ENCODE results near the gene ACKR3.

The ACKR3 gene

GRCh38 chr2:236622201-236622600, 52.6 kb downstream of the ACKR3 start:
- Histone ChIP-seq H3K4me1 (ENCODE audit: control insufficient read depth, insufficient read depth, low read length) (no peaks in the 10 kb centered on the region), H3K36me3 (ENCODE audit: control insufficient read depth, insufficient read depth, low read length) (no peaks in the 10 kb centered on the region), H3K9me3 (ENCODE audit: control insufficient read depth, low read length) (no peaks in the 10 kb centered on the region), H3K27me3 (ENCODE audit: control insufficient read depth, insufficient read depth, low read length) (peaks cover 12% of the 10 kb centered on the region), H3K9ac (ENCODE audit: low read length) (no peak overlapping the region), H3K4me3 (ENCODE audit: low read length) (no peak overlapping the region)

- Histone ChIP-seq H3K36me3 (ENCODE audit: control insufficient read depth, insufficient read depth, low read length) (no peaks in the 10 kb centered on the region), H3K4me3 (ENCODE audit: low read length) (no peak overlapping the region), H3K9me3 (ENCODE audit: control insufficient read depth, low read length) (no peaks in the 10 kb centered on the region), H3K27me3 (ENCODE audit: control insufficient read depth, insufficient read depth, low read length) (peaks cover 12% of the 10 kb centered on the region), H3K9ac (ENCODE audit: low read length) (no peak overlapping the region), H3K4me1 (ENCODE audit: control insufficient read depth, insufficient read depth, low read length) (no peaks in the 10 kb centered on the region)
Observed at GRCh38 chr2:236622660-236623059, 53.0 kb downstream of the ACKR3 start.

- Histone ChIP-seq H3K36me3 (ENCODE audit: control insufficient read depth, insufficient read depth, low read length) (no peaks in the 10 kb centered on the region), H3K4me1 (ENCODE audit: control insufficient read depth, insufficient read depth, low read length) (no peaks in the 10 kb centered on the region), H3K9me3 (ENCODE audit: control insufficient read depth, low read length) (no peaks in the 10 kb centered on the region), H3K9ac (ENCODE audit: low read length) (no peak overlapping the region), H3K4me3 (ENCODE audit: low read length) (no peak overlapping the region), H3K27me3 (ENCODE audit: control insufficient read depth, insufficient read depth, low read length) (peaks cover 12% of the 10 kb centered on the region)
Observed at GRCh38 chr2:236623816-236624215, 54.2 kb downstream of the ACKR3 start.

GRCh38 chr2:236625156-236625690, 55.6 kb downstream of the ACKR3 start:
- H3K27me3 ChIP-seq (ENCODE audit: control insufficient read depth, insufficient read depth, low read length), result peaks cover 10% of the 10 kb centered on the region

GRCh38 chr2:236626391-236627150, 56.9 kb downstream of the ACKR3 start:
- no peaks in the 10 kb centered on the region for H3K9me3 ChIP-seq (ENCODE audit: control insufficient read depth, low read length)
- no peak overlapping the region for H3K4me3 ChIP-seq (ENCODE audit: low read length)
- no peak overlapping the region for H3K9ac ChIP-seq (ENCODE audit: low read length)
- H3K27me3 ChIP-seq (ENCODE audit: control insufficient read depth, insufficient read depth, low read length), result peaks cover 4% of the 10 kb centered on the region
- H3K36me3 ChIP-seq (ENCODE audit: control insufficient read depth, insufficient read depth, low read length), result no peaks in the 10 kb centered on the region
- H3K4me1 ChIP-seq (ENCODE audit: control insufficient read depth, insufficient read depth, low read length), result peaks cover 3% of the 10 kb centered on the region

More at GRCh38 chr2:236625156-236625690, 55.6 kb downstream of the ACKR3 start:
- no peaks in the 10 kb centered on the region for H3K36me3 ChIP-seq (ENCODE audit: control insufficient read depth, insufficient read depth, low read length)
- no peak overlapping the region for H3K9ac ChIP-seq (ENCODE audit: low read length)
- H3K9me3 ChIP-seq (ENCODE audit: control insufficient read depth, low read length), result no peaks in the 10 kb centered on the region
- no peak overlapping the region for H3K4me3 ChIP-seq (ENCODE audit: low read length)
- H3K4me1 ChIP-seq (ENCODE audit: control insufficient read depth, insufficient read depth, low read length), result no peaks in the 10 kb centered on the region

GRCh38 chr2:236627193-236627592, 57.6 kb downstream of the ACKR3 start:
- peaks cover 6% of the 10 kb centered on the region for H3K4me1 ChIP-seq (ENCODE audit: control insufficient read depth, insufficient read depth, low read length)
- no peak overlapping the region for H3K4me3 ChIP-seq (ENCODE audit: low read length)
- H3K27me3 ChIP-seq (ENCODE audit: control insufficient read depth, insufficient read depth, low read length), result peaks cover 7% of the 10 kb centered on the region
- H3K9ac ChIP-seq (ENCODE audit: low read length), result no peak overlapping the region
- no peaks in the 10 kb centered on the region for H3K9me3 ChIP-seq (ENCODE audit: control insufficient read depth, low read length)
- H3K36me3 ChIP-seq (ENCODE audit: control insufficient read depth, insufficient read depth, low read length), result no peaks in the 10 kb centered on the region

GRCh38 chr2:236627841-236628240, 58.2 kb downstream of the ACKR3 start:
- Histone ChIP-seq H3K4me1 (ENCODE audit: control insufficient read depth, insufficient read depth, low read length) (peaks cover 6% of the 10 kb centered on the region), H3K36me3 (ENCODE audit: control insufficient read depth, insufficient read depth, low read length) (no peaks in the 10 kb centered on the region), H3K9me3 (ENCODE audit: control insufficient read depth, low read length) (no peaks in the 10 kb centered on the region), H3K27me3 (ENCODE audit: control insufficient read depth, insufficient read depth, low read length) (peaks cover 11% of the 10 kb centered on the region), H3K9ac (ENCODE audit: low read length) (no peak overlapping the region), H3K4me3 (ENCODE audit: low read length) (no peak overlapping the region)

GRCh38 chr2:236628256-236628901, 58.8 kb downstream of the ACKR3 start:
- no peak overlapping the region for H3K4me3 ChIP-seq (ENCODE audit: low read length)
- H3K27me3 ChIP-seq (ENCODE audit: control insufficient read depth, insufficient read depth, low read length), result peaks cover 11% of the 10 kb centered on the region
- H3K9ac ChIP-seq (ENCODE audit: low read length), result no peak overlapping the region
- H3K9me3 ChIP-seq (ENCODE audit: control insufficient read depth, low read length), result no peaks in the 10 kb centered on the region
- H3K4me1 ChIP-seq (ENCODE audit: control insufficient read depth, insufficient read depth, low read length), result peaks cover 6% of the 10 kb centered on the region
- no peaks in the 10 kb centered on the region for H3K36me3 ChIP-seq (ENCODE audit: control insufficient read depth, insufficient read depth, low read length)

- no peak overlapping the region for H3K4me3 ChIP-seq (ENCODE audit: low read length)
Observed at GRCh38 chr2:236628981-236629605, 59.5 kb downstream of the ACKR3 start.

GRCh38 chr2:236629961-236630872, 60.6 kb downstream of the ACKR3 start:
- peaks cover 11% of the 10 kb centered on the region for H3K27me3 ChIP-seq (ENCODE audit: control insufficient read depth, insufficient read depth, low read length)
- no peak overlapping the region for H3K4me3 ChIP-seq (ENCODE audit: low read length)
- H3K9ac ChIP-seq (ENCODE audit: low read length), result no peak overlapping the region
- no peaks in the 10 kb centered on the region for H3K36me3 ChIP-seq (ENCODE audit: control insufficient read depth, insufficient read depth, low read length)
- no peaks in the 10 kb centered on the region for H3K9me3 ChIP-seq (ENCODE audit: control insufficient read depth, low read length)
- H3K4me1 ChIP-seq (ENCODE audit: control insufficient read depth, insufficient read depth, low read length), result peaks cover 6% of the 10 kb centered on the region

More at GRCh38 chr2:236628981-236629605, 59.5 kb downstream of the ACKR3 start:
- Histone ChIP-seq H3K36me3 (ENCODE audit: control insufficient read depth, insufficient read depth, low read length) (no peaks in the 10 kb centered on the region), H3K27me3 (ENCODE audit: control insufficient read depth, insufficient read depth, low read length) (peaks cover 11% of the 10 kb centered on the region), H3K4me1 (ENCODE audit: control insufficient read depth, insufficient read depth, low read length) (peaks cover 6% of the 10 kb centered on the region), H3K9ac (ENCODE audit: low read length) (no peak overlapping the region), H3K9me3 (ENCODE audit: control insufficient read depth, low read length) (no peaks in the 10 kb centered on the region)

GRCh38 chr2:236631281-236631855, 61.7 kb downstream of the ACKR3 start:
- no peaks in the 10 kb centered on the region for H3K36me3 ChIP-seq (ENCODE audit: control insufficient read depth, insufficient read depth, low read length)
- H3K4me1 ChIP-seq (ENCODE audit: control insufficient read depth, insufficient read depth, low read length), result peaks cover 6% of the 10 kb centered on the region
- no peaks in the 10 kb centered on the region for H3K9me3 ChIP-seq (ENCODE audit: control insufficient read depth, low read length)
- no peak overlapping the region for H3K4me3 ChIP-seq (ENCODE audit: low read length)
- H3K27me3 ChIP-seq (ENCODE audit: control insufficient read depth, insufficient read depth, low read length), result peaks cover 8% of the 10 kb centered on the region
- no peak overlapping the region for H3K9ac ChIP-seq (ENCODE audit: low read length)

Data from mucosa of stomach (tissue), 1 donor.